Measurements from ENCODE around the gene CCDC3.
"Not testable (repeated sequence)": the region's sequence is repeated elsewhere in the genome, so short reads cannot be mapped to it uniquely, and the experiment has no call there.

CCDC3 gene

GRCh38 chr10:12995425-12995861, 6.1 kb downstream of the CCDC3 start:
- Histone ChIP-seq H3K9me3 (replicated peaks; ENCODE audit: low read length) (no peaks in the 10 kb centered on the region), H3K9ac (ENCODE audit: low read depth, low read length) (no peak overlapping the region), H3K36me3 (ENCODE audit: insufficient read depth, low read length) (no peaks in the 10 kb centered on the region), H3K4me2 (ENCODE audit: low read length) (no peak overlapping the region), H3K4me3 (ENCODE audit: low read length) (no peak overlapping the region), H3K4me1 (ENCODE audit: control insufficient read depth, insufficient read depth, low read length) (no peaks in the 10 kb centered on the region), H3K27me3 (ENCODE audit: control insufficient read depth, insufficient read depth, low read length) (peaks cover 6% of the 10 kb centered on the region)

GRCh38 chr10:12993595-12993994, 7.9 kb downstream of the CCDC3 start:
- Histone ChIP-seq H3K4me3 (ENCODE audit: low read length) (no peak overlapping the region), H3K4me2 (ENCODE audit: low read length) (no peak overlapping the region), H3K9me3 (replicated peaks; ENCODE audit: low read length) (no peaks in the 10 kb centered on the region), H3K27me3 (ENCODE audit: control insufficient read depth, insufficient read depth, low read length) (no peaks in the 10 kb centered on the region), H3K9ac (ENCODE audit: low read depth, low read length) (no peak overlapping the region), H3K4me1 (ENCODE audit: control insufficient read depth, insufficient read depth, low read length) (no peaks in the 10 kb centered on the region), H3K36me3 (ENCODE audit: insufficient read depth, low read length) (no peaks in the 10 kb centered on the region)

GRCh38 chr10:12985347-12985746, 16.2 kb downstream of the CCDC3 start:
- Histone ChIP-seq H3K9me3 (replicated peaks; ENCODE audit: low read length) (no peaks in the 10 kb centered on the region), H3K4me1 (ENCODE audit: control insufficient read depth, insufficient read depth, low read length) (no peaks in the 10 kb centered on the region), H3K36me3 (ENCODE audit: insufficient read depth, low read length) (no peaks in the 10 kb centered on the region), H3K9ac (ENCODE audit: low read depth, low read length) (no peak overlapping the region), H3K27me3 (ENCODE audit: control insufficient read depth, insufficient read depth, low read length) (no peaks in the 10 kb centered on the region), H3K4me3 (ENCODE audit: low read length) (no peak overlapping the region), H3K4me2 (ENCODE audit: low read length) (no peak overlapping the region)

GRCh38 chr10:12984165-12984747, 17.3 kb downstream of the CCDC3 start:
- H3K4me1 ChIP-seq (ENCODE audit: control insufficient read depth, insufficient read depth, low read length): no peaks in the 10 kb centered on the region
- H3K27me3 ChIP-seq (ENCODE audit: control insufficient read depth, insufficient read depth, low read length): no peaks in the 10 kb centered on the region
- no peak overlapping the region for H3K9ac ChIP-seq (ENCODE audit: low read depth, low read length)
- H3K9me3 ChIP-seq (replicated peaks; ENCODE audit: low read length): no peaks in the 10 kb centered on the region
- H3K36me3 ChIP-seq (ENCODE audit: insufficient read depth, low read length): no peaks in the 10 kb centered on the region
- H3K4me2 ChIP-seq (ENCODE audit: low read length): no peak overlapping the region
- no peak overlapping the region for H3K4me3 ChIP-seq (ENCODE audit: low read length)

- not testable (repeated sequence) for H3K4me1 ChIP-seq (ENCODE audit: control insufficient read depth, insufficient read depth, low read length); H3K9me3 ChIP-seq (replicated peaks; ENCODE audit: low read length)
These were observed 17.9 kb downstream of the CCDC3 start for GRCh38 chr10:12983568-12983967.

GRCh38 chr10:12981570-12981969, 19.9 kb downstream of the CCDC3 start:
- H3K4me1 ChIP-seq (ENCODE audit: control insufficient read depth, insufficient read depth, low read length): no peaks in the 10 kb centered on the region
- H3K9me3 ChIP-seq (replicated peaks; ENCODE audit: low read length): no peaks in the 10 kb centered on the region
- H3K36me3 ChIP-seq (ENCODE audit: insufficient read depth, low read length): no peaks in the 10 kb centered on the region
- no peak overlapping the region for H3K4me3 ChIP-seq (ENCODE audit: low read length)
- H3K27me3 ChIP-seq (ENCODE audit: control insufficient read depth, insufficient read depth, low read length): no peaks in the 10 kb centered on the region
- no peak overlapping the region for H3K4me2 ChIP-seq (ENCODE audit: low read length)
- no peak overlapping the region for H3K9ac ChIP-seq (ENCODE audit: low read depth, low read length)

More at GRCh38 chr10:12983568-12983967, 17.9 kb downstream of the CCDC3 start:
- not testable (repeated sequence) for H3K4me3 ChIP-seq (ENCODE audit: low read length); H3K4me2 ChIP-seq (ENCODE audit: low read length); H3K9ac ChIP-seq (ENCODE audit: low read depth, low read length); H3K27me3 ChIP-seq (ENCODE audit: control insufficient read depth, insufficient read depth, low read length); H3K36me3 ChIP-seq (ENCODE audit: insufficient read depth, low read length)

GRCh38 chr10:12980713-12981306, 20.7 kb downstream of the CCDC3 start:
- Histone ChIP-seq H3K9ac (ENCODE audit: low read depth, low read length) (no peak overlapping the region), H3K4me3 (ENCODE audit: low read length) (no peak overlapping the region), H3K9me3 (replicated peaks; ENCODE audit: low read length) (no peaks in the 10 kb centered on the region)

GRCh38 chr10:12980102-12980661, 21.3 kb downstream of the CCDC3 start:
- Histone ChIP-seq H3K9ac (ENCODE audit: low read depth, low read length) (no peak overlapping the region), H3K27me3 (ENCODE audit: control insufficient read depth, insufficient read depth, low read length) (no peaks in the 10 kb centered on the region), H3K36me3 (ENCODE audit: insufficient read depth, low read length) (no peaks in the 10 kb centered on the region), H3K4me1 (ENCODE audit: control insufficient read depth, insufficient read depth, low read length) (no peaks in the 10 kb centered on the region), H3K9me3 (replicated peaks; ENCODE audit: low read length) (no peaks in the 10 kb centered on the region), H3K4me3 (ENCODE audit: low read length) (no peak overlapping the region), H3K4me2 (ENCODE audit: low read length) (no peak overlapping the region)

More at GRCh38 chr10:12980713-12981306, 20.7 kb downstream of the CCDC3 start:
- no peak overlapping the region for H3K4me2 ChIP-seq (ENCODE audit: low read length)
- no peaks in the 10 kb centered on the region for H3K27me3 ChIP-seq (ENCODE audit: control insufficient read depth, insufficient read depth, low read length)
- H3K4me1 ChIP-seq (ENCODE audit: control insufficient read depth, insufficient read depth, low read length): no peaks in the 10 kb centered on the region
- no peaks in the 10 kb centered on the region for H3K36me3 ChIP-seq (ENCODE audit: insufficient read depth, low read length)

- H3K9ac ChIP-seq (ENCODE audit: low read depth, low read length): no peak overlapping the region
- no peaks in the 10 kb centered on the region for H3K9me3 ChIP-seq (replicated peaks; ENCODE audit: low read length)
- H3K27me3 ChIP-seq (ENCODE audit: control insufficient read depth, insufficient read depth, low read length): no peaks in the 10 kb centered on the region
- no peaks in the 10 kb centered on the region for H3K36me3 ChIP-seq (ENCODE audit: insufficient read depth, low read length)
- no peak overlapping the region for H3K4me3 ChIP-seq (ENCODE audit: low read length)
- no peak overlapping the region for H3K4me2 ChIP-seq (ENCODE audit: low read length)
- H3K4me1 ChIP-seq (ENCODE audit: control insufficient read depth, insufficient read depth, low read length): no peaks in the 10 kb centered on the region
These were observed 22.6 kb downstream of the CCDC3 start for GRCh38 chr10:12978891-12979290.

GRCh38 chr10:12975906-12976305, 25.6 kb downstream of the CCDC3 start:
- H3K9ac ChIP-seq (ENCODE audit: low read depth, low read length): no peak overlapping the region
- H3K4me3 ChIP-seq (ENCODE audit: low read length): no peak overlapping the region
- H3K27me3 ChIP-seq (ENCODE audit: control insufficient read depth, insufficient read depth, low read length): no peaks in the 10 kb centered on the region
- peaks cover 4% of the 10 kb centered on the region for H3K4me1 ChIP-seq (ENCODE audit: control insufficient read depth, insufficient read depth, low read length)
- H3K36me3 ChIP-seq (ENCODE audit: insufficient read depth, low read length): no peaks in the 10 kb centered on the region
- no peaks in the 10 kb centered on the region for H3K9me3 ChIP-seq (replicated peaks; ENCODE audit: low read length)
- H3K4me2 ChIP-seq (ENCODE audit: low read length): no peak overlapping the region

GRCh38 chr10:12975266-12975665, 26.2 kb downstream of the CCDC3 start:
- Histone ChIP-seq H3K9me3 (replicated peaks; ENCODE audit: low read length) (no peaks in the 10 kb centered on the region), H3K4me1 (ENCODE audit: control insufficient read depth, insufficient read depth, low read length) (peaks cover 7% of the 10 kb centered on the region), H3K9ac (ENCODE audit: low read depth, low read length) (no peak overlapping the region), H3K27me3 (ENCODE audit: control insufficient read depth, insufficient read depth, low read length) (no peaks in the 10 kb centered on the region), H3K36me3 (ENCODE audit: insufficient read depth, low read length) (no peaks in the 10 kb centered on the region), H3K4me3 (ENCODE audit: low read length) (no peak overlapping the region), H3K4me2 (ENCODE audit: low read length) (no peak overlapping the region)
